ENCODE results near the gene TTLL1. TPM values are rescaled to one million over a fixed set of nuclear protein-coding genes. Genes with fewer than 3 reads are reported as not detected.

Gene TTLL1
- total RNA-seq, 1 donor from 2014 or later = 13.0 TPM

DNA sequence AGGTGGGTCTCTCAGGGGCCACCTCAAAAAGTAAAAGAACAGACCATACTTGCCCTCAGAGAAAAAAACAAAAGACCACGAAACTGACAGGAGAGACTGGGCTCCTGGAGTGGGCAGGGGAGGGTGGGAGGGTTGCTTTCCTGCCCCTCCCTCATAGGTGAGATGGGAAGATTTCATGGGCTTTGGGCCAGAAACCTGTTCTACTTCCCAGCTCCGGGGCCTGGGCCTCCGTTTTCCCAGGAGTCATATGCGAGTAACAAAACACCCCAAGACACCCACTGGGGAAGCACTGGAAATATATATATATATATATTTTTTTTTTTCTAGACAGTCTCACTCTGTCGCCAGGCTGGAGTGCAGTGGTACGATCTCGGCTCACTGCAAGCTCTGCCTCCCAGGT, 31.6 kb downstream of the TTLL1 start:
- TF ChIP-seq, protein P1, sequence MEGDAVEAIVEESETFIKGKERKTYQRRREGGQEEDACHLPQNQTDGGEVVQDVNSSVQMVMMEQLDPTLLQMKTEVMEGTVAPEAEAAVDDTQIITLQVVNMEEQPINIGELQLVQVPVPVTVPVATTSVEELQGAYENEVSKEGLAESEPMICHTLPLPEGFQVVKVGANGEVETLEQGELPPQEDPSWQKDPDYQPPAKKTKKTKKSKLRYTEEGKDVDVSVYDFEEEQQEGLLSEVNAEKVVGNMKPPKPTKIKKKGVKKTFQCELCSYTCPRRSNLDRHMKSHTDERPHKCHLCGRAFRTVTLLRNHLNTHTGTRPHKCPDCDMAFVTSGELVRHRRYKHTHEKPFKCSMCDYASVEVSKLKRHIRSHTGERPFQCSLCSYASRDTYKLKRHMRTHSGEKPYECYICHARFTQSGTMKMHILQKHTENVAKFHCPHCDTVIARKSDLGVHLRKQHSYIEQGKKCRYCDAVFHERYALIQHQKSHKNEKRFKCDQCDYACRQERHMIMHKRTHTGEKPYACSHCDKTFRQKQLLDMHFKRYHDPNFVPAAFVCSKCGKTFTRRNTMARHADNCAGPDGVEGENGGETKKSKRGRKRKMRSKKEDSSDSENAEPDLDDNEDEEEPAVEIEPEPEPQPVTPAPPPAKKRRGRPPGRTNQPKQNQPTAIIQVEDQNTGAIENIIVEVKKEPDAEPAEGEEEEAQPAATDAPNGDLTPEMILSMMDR (IDR thresholded peaks at IDR 0.05; ENCODE audit: unreplicated experiment) = no peak

GRCh38 chr22:43053176-43053575, 36.0 kb downstream of the TTLL1 start:
- H3K27me3 Mint-ChIP-seq (ENCODE audit: unreplicated experiment) = peaks cover 3% of the 10 kb centered on the region
- no peaks in the 10 kb centered on the region for H3K4me1 Mint-ChIP-seq (ENCODE audit: unreplicated experiment)
- H3K4me3 Mint-ChIP-seq (ENCODE audit: unreplicated experiment) = no peak overlapping the region
- no peak for DNase-seq (ENCODE audit: low spot score)
- no peak overlapping the region for H3K27ac Mint-ChIP-seq (ENCODE audit: unreplicated experiment)
- no peaks in the 10 kb centered on the region for H3K9me3 Mint-ChIP-seq (ENCODE audit: unreplicated experiment)
- no peaks in the 10 kb centered on the region for H3K36me3 Mint-ChIP-seq (ENCODE audit: low read depth, unreplicated experiment)
- TF ChIP-seq, protein P1 (IDR thresholded peaks at IDR 0.05; ENCODE audit: unreplicated experiment) = peak; percentile 56

More for the DNA sequence above, 31.6 kb downstream of the TTLL1 start:
- Mint-ChIP-seq H3K9me3 (ENCODE audit: unreplicated experiment) (no peaks in the 10 kb centered on the region), H3K4me3 (ENCODE audit: unreplicated experiment) (no peak overlapping the region), H3K27me3 (ENCODE audit: unreplicated experiment) (peaks cover 5% of the 10 kb centered on the region), H3K27ac (ENCODE audit: unreplicated experiment) (no peak overlapping the region), H3K4me1 (ENCODE audit: unreplicated experiment) (no peaks in the 10 kb centered on the region), H3K36me3 (ENCODE audit: low read depth, unreplicated experiment) (no peaks in the 10 kb centered on the region)
- no peak for DNase-seq (ENCODE audit: low spot score)

GRCh38 chr22:43050995-43051394, 38.2 kb downstream of the TTLL1 start:
- DNase-seq (ENCODE audit: low spot score) = no peak
- peaks cover 3% of the 10 kb centered on the region for H3K27me3 Mint-ChIP-seq (ENCODE audit: unreplicated experiment)
- TF ChIP-seq, protein P1 (IDR thresholded peaks at IDR 0.05; ENCODE audit: unreplicated experiment) = no peak
- H3K4me3 Mint-ChIP-seq (ENCODE audit: unreplicated experiment) = no peak overlapping the region
- no peaks in the 10 kb centered on the region for H3K4me1 Mint-ChIP-seq (ENCODE audit: unreplicated experiment)
- H3K9me3 Mint-ChIP-seq (ENCODE audit: unreplicated experiment) = no peaks in the 10 kb centered on the region
- H3K27ac Mint-ChIP-seq (ENCODE audit: unreplicated experiment) = no peak overlapping the region
- H3K36me3 Mint-ChIP-seq (ENCODE audit: low read depth, unreplicated experiment) = no peaks in the 10 kb centered on the region

GRCh38 chr22:43047605-43048004, 41.6 kb downstream of the TTLL1 start:
- DNase-seq (ENCODE audit: low spot score) = no peak
- Mint-ChIP-seq H3K4me3 (ENCODE audit: unreplicated experiment) (no peak overlapping the region), H3K27ac (ENCODE audit: unreplicated experiment) (no peak overlapping the region), H3K9me3 (ENCODE audit: unreplicated experiment) (no peaks in the 10 kb centered on the region), H3K27me3 (ENCODE audit: unreplicated experiment) (peaks cover 6% of the 10 kb centered on the region), H3K36me3 (ENCODE audit: low read depth, unreplicated experiment) (no peaks in the 10 kb centered on the region), H3K4me1 (ENCODE audit: unreplicated experiment) (peaks cover 14% of the 10 kb centered on the region)
- TF ChIP-seq, protein P1 (IDR thresholded peaks at IDR 0.05; ENCODE audit: unreplicated experiment) = no peak

GRCh38 chr22:43044290-43044712, 44.9 kb downstream of the TTLL1 start:
- Mint-ChIP-seq H3K9me3 (ENCODE audit: unreplicated experiment) (no peaks in the 10 kb centered on the region), H3K4me3 (ENCODE audit: unreplicated experiment) (no peak overlapping the region), H3K27me3 (ENCODE audit: unreplicated experiment) (peaks cover 6% of the 10 kb centered on the region), H3K36me3 (ENCODE audit: low read depth, unreplicated experiment) (no peaks in the 10 kb centered on the region), H3K27ac (ENCODE audit: unreplicated experiment) (no peak overlapping the region), H3K4me1 (ENCODE audit: unreplicated experiment) (peaks cover 14% of the 10 kb centered on the region)
- TF ChIP-seq, protein P1 (IDR thresholded peaks at IDR 0.05; ENCODE audit: unreplicated experiment) = no peak
- no peak for DNase-seq (ENCODE audit: low spot score)

All from endothelial cell (in vitro differentiated cells).